ENCODE results near the gene LTBP2.

LTBP2 gene

DNA sequence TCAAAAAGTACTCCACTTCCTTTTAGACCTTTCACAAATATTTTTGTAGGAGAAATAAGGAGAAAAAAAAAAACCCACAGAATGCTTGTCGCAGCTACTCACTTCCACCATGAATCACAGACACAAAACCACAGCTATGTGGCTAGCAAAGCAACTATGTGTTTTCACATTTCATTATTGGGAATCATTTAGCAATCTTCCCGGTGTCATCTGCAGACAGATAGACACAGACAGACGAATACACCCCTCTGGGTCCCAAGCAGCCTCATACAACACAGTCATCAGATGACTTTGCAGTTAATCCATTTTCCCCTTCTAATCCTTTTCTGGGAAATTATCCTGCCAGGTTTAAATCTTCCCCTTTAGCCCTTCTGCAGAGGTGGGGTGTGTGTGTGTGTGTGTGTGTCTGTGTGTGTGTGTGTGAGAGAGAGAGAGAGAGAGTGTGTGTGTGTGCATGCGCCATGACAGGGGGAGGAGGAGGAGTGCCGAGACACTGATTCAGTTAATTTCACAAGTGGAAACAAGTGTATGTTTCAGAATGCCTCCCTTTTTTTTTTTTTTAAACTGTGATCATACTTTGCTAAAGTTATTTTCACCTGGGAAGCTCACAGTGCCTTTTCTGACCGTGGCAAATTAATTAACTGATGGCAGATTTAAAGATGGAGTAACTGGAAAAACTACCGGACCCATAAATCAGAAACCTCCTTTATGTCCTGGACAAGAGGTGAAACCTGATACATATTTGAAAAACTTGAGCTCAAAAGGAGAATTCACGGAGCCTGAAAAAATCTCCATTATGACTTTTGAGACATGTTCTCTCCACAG, 39.9 kb downstream of the LTBP2 start (continued):
- 0 out of 2 replicates have a peak, but pooled peaks have one; percentile 52 for TF ChIP-seq TRIM28 (IDR thresholded peaks at IDR 0.05; ENCODE audit: borderline replicate concordance, low read length)
- no peak for TF ChIP-seq GLIS2 (tag by site-specific recombination; IDR thresholded peaks at IDR 0.05)
- TF ChIP-seq ZNF610 (tag by site-specific recombination; IDR thresholded peaks at IDR 0.05; ENCODE audit: borderline replicate concordance): 0 out of 2 replicates have a peak, but pooled peaks have one; percentile 38
- peak; percentile 43; the same call in 1 of the 2 replicates for TF ChIP-seq ZNF558 (tag by site-specific recombination; IDR thresholded peaks at IDR 0.05)
- no peak for TF ChIP-seq ZNF23 (tag by site-specific recombination; IDR thresholded peaks at IDR 0.05; ENCODE audit: borderline replicate concordance)
- peak; percentile 68 for TF ChIP-seq ZXDB (tag by site-specific recombination; IDR thresholded peaks at IDR 0.05)
- no peak for TF ChIP-seq ZNF560 (tag by site-specific recombination; IDR thresholded peaks at IDR 0.05; ENCODE audit: borderline replicate concordance)
- TF ChIP-seq ZFP41 (tag by site-specific recombination; IDR thresholded peaks at IDR 0.05; ENCODE audit: borderline replicate concordance): no peak
- no peak for TF ChIP-seq ZNF114 (tag by site-specific recombination; IDR thresholded peaks at IDR 0.05)
- peak; percentile 73; the same call in 1 of the 2 replicates for TF ChIP-seq OSR2 (tag by site-specific recombination; IDR thresholded peaks at IDR 0.05)
- no peak for TF ChIP-seq SCRT1 (tag by site-specific recombination; IDR thresholded peaks at IDR 0.05; ENCODE audit: borderline replicate concordance)
- peak; percentile 54; the same call in 1 of the 2 replicates for TF ChIP-seq ZBTB8A (tag by site-specific recombination; IDR thresholded peaks at IDR 0.05)
- TF ChIP-seq, protein P1, sequence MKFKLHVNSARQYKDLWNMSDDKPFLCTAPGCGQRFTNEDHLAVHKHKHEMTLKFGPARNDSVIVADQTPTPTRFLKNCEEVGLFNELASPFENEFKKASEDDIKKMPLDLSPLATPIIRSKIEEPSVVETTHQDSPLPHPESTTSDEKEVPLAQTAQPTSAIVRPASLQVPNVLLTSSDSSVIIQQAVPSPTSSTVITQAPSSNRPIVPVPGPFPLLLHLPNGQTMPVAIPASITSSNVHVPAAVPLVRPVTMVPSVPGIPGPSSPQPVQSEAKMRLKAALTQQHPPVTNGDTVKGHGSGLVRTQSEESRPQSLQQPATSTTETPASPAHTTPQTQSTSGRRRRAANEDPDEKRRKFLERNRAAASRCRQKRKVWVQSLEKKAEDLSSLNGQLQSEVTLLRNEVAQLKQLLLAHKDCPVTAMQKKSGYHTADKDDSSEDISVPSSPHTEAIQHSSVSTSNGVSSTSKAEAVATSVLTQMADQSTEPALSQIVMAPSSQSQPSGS (tag by site-specific recombination; IDR thresholded peaks at IDR 0.05; ENCODE audit: low read depth): 0 out of 2 replicates have a peak, but pooled peaks have one; percentile 22
- peak; percentile 81 for TF ChIP-seq ZNF324 (tag by site-specific recombination; IDR thresholded peaks at IDR 0.05)
- no peak for TF ChIP-seq HOXC10 (CRISPR knock-in tag; IDR thresholded peaks at IDR 0.05)
- no peak for TF ChIP-seq ZNF521 (tag by site-specific recombination; IDR thresholded peaks at IDR 0.05)
- TF ChIP-seq, protein P2, sequence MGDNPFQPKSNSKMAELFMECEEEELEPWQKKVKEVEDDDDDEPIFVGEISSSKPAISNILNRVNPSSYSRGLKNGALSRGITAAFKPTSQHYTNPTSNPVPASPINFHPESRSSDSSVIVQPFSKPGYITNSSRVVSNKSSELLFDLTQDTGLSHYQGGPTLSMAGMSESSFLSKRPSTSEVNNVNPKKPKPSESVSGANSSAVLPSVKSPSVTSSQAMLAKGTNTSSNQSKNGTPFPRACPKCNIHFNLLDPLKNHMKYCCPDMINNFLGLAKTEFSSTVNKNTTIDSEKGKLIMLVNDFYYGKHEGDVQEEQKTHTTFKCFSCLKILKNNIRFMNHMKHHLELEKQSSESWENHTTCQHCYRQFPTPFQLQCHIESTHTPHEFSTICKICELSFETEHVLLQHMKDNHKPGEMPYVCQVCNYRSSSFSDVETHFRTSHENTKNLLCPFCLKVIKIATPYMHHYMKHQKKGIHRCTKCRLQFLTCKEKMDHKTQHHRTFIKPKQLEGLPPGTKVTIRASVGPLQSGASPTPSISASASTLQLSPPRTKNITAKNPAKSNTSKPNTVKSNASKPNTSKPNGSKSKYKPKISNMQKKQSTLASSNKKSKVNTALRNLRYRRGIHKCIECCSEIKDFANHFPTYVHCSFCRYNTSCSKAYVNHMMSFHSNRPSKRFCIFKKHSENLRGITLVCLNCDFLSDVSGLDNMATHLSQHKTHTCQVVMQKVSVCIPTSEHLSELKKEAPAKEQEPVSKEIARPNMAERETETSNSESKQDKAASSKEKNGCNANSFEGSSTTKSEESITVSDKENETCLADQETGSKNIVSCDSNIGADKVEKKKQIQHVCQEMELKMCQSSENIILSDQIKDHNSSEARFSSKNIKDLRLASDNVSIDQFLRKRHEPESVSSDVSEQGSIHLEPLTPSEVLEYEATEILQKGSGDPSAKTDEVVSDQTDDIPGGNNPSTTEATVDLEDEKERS (tag by site-specific recombination; IDR thresholded peaks at IDR 0.05): peak; percentile 68; the same call in 1 of the 2 replicates
- peak; percentile 79 for TF ChIP-seq PRDM1 (tag by site-specific recombination; IDR thresholded peaks at IDR 0.05)
- TF ChIP-seq ZNF311 (tag by site-specific recombination; IDR thresholded peaks at IDR 0.05; ENCODE audit: borderline replicate concordance): no peak
- TF ChIP-seq ZNF707 (tag by site-specific recombination; IDR thresholded peaks at IDR 0.05): no peak
- no peak for TF ChIP-seq RBAK (tag by site-specific recombination; IDR thresholded peaks at IDR 0.05)
- TF ChIP-seq, protein P3, sequence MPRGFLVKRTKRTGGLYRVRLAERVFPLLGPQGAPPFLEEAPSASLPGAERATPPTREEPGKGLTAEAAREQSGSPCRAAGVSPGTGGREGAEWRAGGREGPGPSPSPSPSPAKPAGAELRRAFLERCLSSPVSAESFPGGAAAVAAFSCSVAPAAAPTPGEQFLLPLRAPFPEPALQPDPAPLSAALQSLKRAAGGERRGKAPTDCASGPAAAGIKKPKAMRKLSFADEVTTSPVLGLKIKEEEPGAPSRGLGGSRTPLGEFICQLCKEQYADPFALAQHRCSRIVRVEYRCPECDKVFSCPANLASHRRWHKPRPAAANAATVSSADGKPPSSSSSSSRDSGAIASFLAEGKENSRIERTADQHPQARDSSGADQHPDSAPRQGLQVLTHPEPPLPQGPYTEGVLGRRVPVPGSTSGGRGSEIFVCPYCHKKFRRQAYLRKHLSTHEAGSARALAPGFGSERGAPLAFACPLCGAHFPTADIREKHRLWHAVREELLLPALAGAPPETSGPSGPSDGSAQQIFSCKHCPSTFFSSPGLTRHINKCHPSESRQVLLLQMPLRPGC (tag by site-specific recombination; IDR thresholded peaks at IDR 0.05): no peak; the same call in 1 of the 2 replicates
- TF ChIP-seq ZNF776 (tag by site-specific recombination; IDR thresholded peaks at IDR 0.05; ENCODE audit: borderline replicate concordance): peak; percentile 87; the same call in 1 of the 2 replicates
- TF ChIP-seq, protein P4, sequence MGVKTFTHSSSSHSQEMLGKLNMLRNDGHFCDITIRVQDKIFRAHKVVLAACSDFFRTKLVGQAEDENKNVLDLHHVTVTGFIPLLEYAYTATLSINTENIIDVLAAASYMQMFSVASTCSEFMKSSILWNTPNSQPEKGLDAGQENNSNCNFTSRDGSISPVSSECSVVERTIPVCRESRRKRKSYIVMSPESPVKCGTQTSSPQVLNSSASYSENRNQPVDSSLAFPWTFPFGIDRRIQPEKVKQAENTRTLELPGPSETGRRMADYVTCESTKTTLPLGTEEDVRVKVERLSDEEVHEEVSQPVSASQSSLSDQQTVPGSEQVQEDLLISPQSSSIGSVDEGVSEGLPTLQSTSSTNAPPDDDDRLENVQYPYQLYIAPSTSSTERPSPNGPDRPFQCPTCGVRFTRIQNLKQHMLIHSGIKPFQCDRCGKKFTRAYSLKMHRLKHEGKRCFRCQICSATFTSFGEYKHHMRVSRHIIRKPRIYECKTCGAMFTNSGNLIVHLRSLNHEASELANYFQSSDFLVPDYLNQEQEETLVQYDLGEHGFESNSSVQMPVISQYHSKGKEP (tag by site-specific recombination; IDR thresholded peaks at IDR 0.05): no peak
- peak; percentile 36; the same call in 1 of the 2 replicates for TF ChIP-seq ZBTB20 (tag by site-specific recombination; IDR thresholded peaks at IDR 0.05)
- peak; percentile 63 for TF ChIP-seq KLF9 (tag by site-specific recombination; IDR thresholded peaks at IDR 0.05; ENCODE audit: low read depth)
- TF ChIP-seq, protein P5, sequence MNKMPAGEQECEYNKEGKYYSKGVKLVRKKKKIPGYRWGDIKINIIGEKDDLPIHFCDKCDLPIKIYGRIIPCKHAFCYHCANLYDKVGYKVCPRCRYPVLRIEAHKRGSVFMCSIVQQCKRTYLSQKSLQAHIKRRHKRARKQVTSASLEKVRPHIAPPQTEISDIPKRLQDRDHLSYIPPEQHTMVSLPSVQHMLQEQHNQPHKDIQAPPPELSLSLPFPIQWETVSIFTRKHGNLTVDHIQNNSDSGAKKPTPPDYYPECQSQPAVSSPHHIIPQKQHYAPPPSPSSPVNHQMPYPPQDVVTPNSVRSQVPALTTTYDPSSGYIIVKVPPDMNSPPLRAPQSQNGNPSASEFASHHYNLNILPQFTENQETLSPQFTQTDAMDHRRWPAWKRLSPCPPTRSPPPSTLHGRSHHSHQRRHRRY (tag by site-specific recombination; IDR thresholded peaks at IDR 0.05): 0 out of 2 replicates have a peak, but pooled peaks have one; percentile 60
- TF ChIP-seq ZNF585B (tag by site-specific recombination; IDR thresholded peaks at IDR 0.05): no peak
- peak; percentile 76; the same call in 1 of the 2 replicates for TF ChIP-seq KLF7 (tag by site-specific recombination; IDR thresholded peaks at IDR 0.05; ENCODE audit: borderline replicate concordance)
